Endothelial cell of umbilical vein (primary cell): ENCODE results near the gene SIAH3. TPM values are rescaled to one million over a fixed set of nuclear protein-coding genes. Genes with fewer than 3 reads are reported as not detected.

Experiments
- BruUV-seq: library from RNA; stranded (reverse); fragments of 400-500 nt; replicated peaks from 2 replicates; lab custom pipeline; 2021; lab: Mats Ljungman, UMichigan
- CTCF ChIA-PET: fragments of 300-600, 350-600 bp; sonication (Branson Sonifier 250); formaldehyde crosslinking; loops from one replicate; lab custom pipeline; 2021; ENCODE audit warnings: antibody characterized with exemption, inconsistent platforms; lab: Charles Lee
- POLR2A ChIA-PET: fragments of 300-600, 350-600 bp; sonication (Branson Sonifier 250); formaldehyde crosslinking; loops from one replicate; lab custom pipeline; 2021; ENCODE audit warnings: antibody characterized with exemption, inconsistent platforms; lab: Charles Lee
- DNase-seq: peaks from one replicate; pipeline ENCODE4 v3.0.0-alpha.2; 2011; ENCODE audit warnings: low read depth, low spot score
- FAIRE-seq: peaks from 2 replicates; lab custom pipeline; 2011; peaks lifted over from hg19 to GRCh38; lab: Jason Lieb, UNC
- H2AFZ ChIP-seq: 2 replicates; pipeline ENCODE4 v1.6.0; 2012; ENCODE audit warnings: low read depth, low read length, control low read depth, inconsistent platforms
- H3K27ac ChIP-seq: 2 replicates; pipeline ENCODE4 v1.5.1; 2011; ENCODE audit warnings: low read depth, mild to moderate bottlenecking, control low read depth, low read length, moderate library complexity; ENCODE audit not compliant: insufficient read depth
- H3K27me3 ChIP-seq, 2 experiments: 2 replicates each; pipeline versions ENCODE4 v1.6.0 to v1.6.1; 2011; ENCODE audit warnings: low read length in 2 of 2, mixed read lengths in 1 of 2; ENCODE audit not compliant: control insufficient read depth in 2 of 2, insufficient read depth in 2 of 2
- H3K36me3 ChIP-seq, 2 experiments: 2 replicates in 1 of 2; 3 replicates in 1 of 2; pipeline ENCODE4 v1.5.1; 2011; ENCODE audit warnings: low read length in 2 of 2, mild to moderate bottlenecking in 1 of 2, moderate library complexity in 1 of 2; ENCODE audit not compliant: control insufficient read depth in 2 of 2, insufficient read depth in 2 of 2; ENCODE audit errors: extremely low read depth in 1 of 2
- H3K4me1 ChIP-seq: 3 replicates; pipeline ENCODE4 v1.5.1; 2011; ENCODE audit warnings: mild to moderate bottlenecking, low read length; ENCODE audit not compliant: control insufficient read depth, insufficient read depth; ENCODE audit errors: extremely low read depth
- H3K4me2 ChIP-seq: 2 replicates; pipeline ENCODE4 v1.6.1; 2011; ENCODE audit warnings: low read length, control low read depth, mixed read lengths; ENCODE audit not compliant: insufficient read depth
- H3K4me3 ChIP-seq, 3 experiments: fragments of 200-600 bp in 1 of 3; sonication (generic), shearing (Covaris generic) in 1 of 3; replicated peaks in 1 of 3; 2 replicates each; pipeline ENCODE4 v1.5.1; 2011 to 2016; ENCODE audit warnings: control low read depth in 3 of 3, low read length in 3 of 3, mild to moderate bottlenecking in 2 of 3, inconsistent platforms in 1 of 3, low read depth in 1 of 3, moderate library complexity in 1 of 3; ENCODE audit not compliant: insufficient read depth in 1 of 3
- H3K79me2 ChIP-seq: 2 replicates; pipeline ENCODE4 v1.6.0; 2012; ENCODE audit warnings: low read length, inconsistent platforms; ENCODE audit not compliant: control insufficient read depth, insufficient read depth
- H3K9ac ChIP-seq: replicated peaks from 2 replicates; pipeline ENCODE3; 2011; ENCODE audit warnings: low read length, control low read depth; ENCODE audit not compliant: insufficient read depth; ENCODE audit errors: extremely low read depth
- H3K9me1 ChIP-seq: replicated peaks from 3 replicates; pipeline ENCODE4 v1.6.0; 2011; ENCODE audit warnings: mild to moderate bottlenecking, low read length; ENCODE audit not compliant: control insufficient read depth, insufficient read depth; ENCODE audit errors: extremely low read depth
- H3K9me3 ChIP-seq: replicated peaks from 2 replicates; pipeline ENCODE4 v1.5.1; 2012; ENCODE audit warnings: low read length, inconsistent platforms; ENCODE audit not compliant: control insufficient read depth, insufficient read depth
- H4K20me1 ChIP-seq: replicated peaks from 2 replicates; pipeline ENCODE3; 2011; ENCODE audit warnings: mild to moderate bottlenecking, low read length; ENCODE audit not compliant: control insufficient read depth, insufficient read depth; ENCODE audit errors: extremely low read depth
- CTCF ChIP-seq, 2 donors: IDR thresholded peaks; 1 replicate in 1 of 2; 2 replicates in 1 of 2; pipeline ENCODE4 v1.5.1; 2011; ENCODE audit warnings: low read length in 2 of 2, mild to moderate bottlenecking in 2 of 2, moderate library complexity in 2 of 2, control low read depth in 1 of 2, inconsistent platforms in 1 of 2, low read depth in 1 of 2; ENCODE audit not compliant: insufficient read depth in 1 of 2; ENCODE audit errors: extremely low read depth in 1 of 2
- EZH2 ChIP-seq: IDR thresholded peaks from 2 replicates; pipeline ENCODE4 v1.6.1; 2012; ENCODE audit warnings: borderline replicate concordance, low read depth, mild to moderate bottlenecking, moderate library complexity, low read length, inconsistent platforms; ENCODE audit not compliant: severe bottlenecking
- FOS ChIP-seq: IDR thresholded peaks from 2 replicates; pipeline ENCODE4 v1.6.1; 2011; ENCODE audit warnings: mild to moderate bottlenecking, low read length, moderate library complexity, borderline replicate concordance; ENCODE audit not compliant: insufficient read depth
- GATA2 ChIP-seq: IDR thresholded peaks from 2 replicates; pipeline ENCODE4 v1.7.0; 2011; ENCODE audit warnings: low read depth, mild to moderate bottlenecking, moderate library complexity, mixed read lengths, low read length; ENCODE audit not compliant: insufficient read length, insufficient read depth
- JUN ChIP-seq: IDR thresholded peaks from 2 replicates; pipeline ENCODE4 v1.6.1; 2011; ENCODE audit warnings: borderline replicate concordance, low read depth; ENCODE audit not compliant: insufficient read length, insufficient read depth
- MAX ChIP-seq: IDR thresholded peaks from 2 replicates; pipeline ENCODE4 v1.6.1; 2011; ENCODE audit not compliant: insufficient read depth, insufficient read length
- MYC ChIP-seq: IDR thresholded peaks from one replicate; pipeline ENCODE4 v1.6.1; 2011; ENCODE audit warnings: mild to moderate bottlenecking, low read depth, low read length
- POLR2A ChIP-seq: IDR thresholded peaks from 2 replicates; pipeline ENCODE4 v1.6.1; 2012; ENCODE audit warnings: low read depth, mild to moderate bottlenecking, control low read depth, low read length
- POLR2AphosphoS5 ChIP-seq: IDR thresholded peaks from 2 replicates; pipeline ENCODE4 v1.6.1; 2012; ENCODE audit warnings: low read depth, mild to moderate bottlenecking, control low read depth, low read length, moderate library complexity; ENCODE audit not compliant: insufficient read depth
- dilution Hi-C: fragments of 300-500 bp; cut with MboI; formaldehyde crosslinking; loops from one replicate; pipeline ENCODE4 v1.15.0; 2019; ENCODE audit warnings: low sequenced_read_pairs; ENCODE audit not compliant: extremely low pct_ligation_motif_present
- intact Hi-C: fragments of 100-400 bp; cut with micrococcal nuclease; formaldehyde crosslinking; loops from one replicate; pipeline ENCODE4 v1.10.0; 2022
- polyA plus RNA-seq, 4 experiments: library from polyadenylated mRNA; depleted of rRNA in 3 of 4; stranded (reverse) in 3 of 4; unstranded in 1 of 4; fragments of >200 nt; gene quantifications; 2 replicates each; pipeline versions ENCODE4 v1.2.1 to v1.2.3, GENCODE V29; 2011 to 2012; ENCODE audit warnings: missing spikeins in 1 of 4
- total RNA-seq: library from RNA; stranded (reverse); gene quantifications from 2 replicates; pipeline ENCODE4 v1.2.3, GENCODE V29; 2021

The SIAH3 gene
- total and polyA plus RNA-seq, 2 donors (not counting 3 experiments of a cell fraction or from before 2014, with no cell fraction given) = 0.03 TPM; not detected in 1

GRCh38 chr13:45808925-45809324 lies 42.6 kb downstream of the SIAH3 start:
- H3K79me2 ChIP-seq = no peaks in the 10 kb centered on the region
- POLR2A ChIA-PET = no interaction called here
- no peak for DNase-seq
- no peak for TF ChIP-seq POLR2A
- no peak for TF ChIP-seq JUN
- no peak for TF ChIP-seq MAX
- TF ChIP-seq MYC = no peak
- no peak for TF ChIP-seq GATA2
- TF ChIP-seq POLR2AphosphoS5 = no peak
- no peak for TF ChIP-seq FOS
- no peak for TF ChIP-seq CTCF (IDR thresholded peaks at IDR 0.05; ENCODE audit: extremely low read depth in 1 of 2, insufficient read depth in 1 of 2, low read depth in 1 of 2, low read length in 2 of 2)
- no peak for TF ChIP-seq EZH2
- H3K27ac ChIP-seq = no peak overlapping the region
- no peaks in the 10 kb centered on the region for H3K4me1 ChIP-seq
- no peaks in the 10 kb centered on the region for H3K9me1 ChIP-seq
- H3K9ac ChIP-seq = no peak overlapping the region
- H3K27me3 ChIP-seq = peaks cover 0 to 7% of the 10 kb centered on the region in 2 experiments
- H3K4me3 ChIP-seq = no peak overlapping the region
- no peaks in the 10 kb centered on the region for H3K9me3 ChIP-seq
- no peak overlapping the region for H3K4me2 ChIP-seq
- CTCF ChIA-PET = no interaction called here
- dilution Hi-C loops (no loop called here), intact Hi-C loops (loop anchor here (5.0 kb wide), 1 partner anchor 68 kb away; no protein-coding TSS in a partner anchor)
- no peaks in the 10 kb centered on the region for H3K36me3 ChIP-seq
- no peaks in the 10 kb centered on the region for H4K20me1 ChIP-seq
- no peak overlapping the region for H2AFZ ChIP-seq
- no peak for FAIRE-seq
- BruUV-seq = no TSS peak
